AG09309 (cell line): ENCODE data around the gene RIMKLB.

Experiments
- DNase-seq: peaks from one replicate; pipeline ENCODE4 v3.0.0-alpha.2; 2010; ENCODE audit warnings: low read depth
- H3K4me3 ChIP-seq: 2 replicates; pipeline ENCODE4 v1.5.1; 2011; ENCODE audit warnings: mild to moderate bottlenecking, low read depth, low read length, moderate library complexity; ENCODE audit not compliant: control insufficient read depth
- TF ChIP-seq, protein P1 (sequence below): IDR thresholded peaks from 2 replicates; pipeline ENCODE4 v1.5.1; 2011; ENCODE audit warnings: mild to moderate bottlenecking, low read depth, low read length, inconsistent platforms; ENCODE audit not compliant: insufficient read depth, control insufficient read depth; ENCODE audit errors: missing control alignments

RIMKLB gene, protein sequence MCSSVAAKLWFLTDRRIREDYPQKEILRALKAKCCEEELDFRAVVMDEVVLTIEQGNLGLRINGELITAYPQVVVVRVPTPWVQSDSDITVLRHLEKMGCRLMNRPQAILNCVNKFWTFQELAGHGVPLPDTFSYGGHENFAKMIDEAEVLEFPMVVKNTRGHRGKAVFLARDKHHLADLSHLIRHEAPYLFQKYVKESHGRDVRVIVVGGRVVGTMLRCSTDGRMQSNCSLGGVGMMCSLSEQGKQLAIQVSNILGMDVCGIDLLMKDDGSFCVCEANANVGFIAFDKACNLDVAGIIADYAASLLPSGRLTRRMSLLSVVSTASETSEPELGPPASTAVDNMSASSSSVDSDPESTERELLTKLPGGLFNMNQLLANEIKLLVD

DNA sequence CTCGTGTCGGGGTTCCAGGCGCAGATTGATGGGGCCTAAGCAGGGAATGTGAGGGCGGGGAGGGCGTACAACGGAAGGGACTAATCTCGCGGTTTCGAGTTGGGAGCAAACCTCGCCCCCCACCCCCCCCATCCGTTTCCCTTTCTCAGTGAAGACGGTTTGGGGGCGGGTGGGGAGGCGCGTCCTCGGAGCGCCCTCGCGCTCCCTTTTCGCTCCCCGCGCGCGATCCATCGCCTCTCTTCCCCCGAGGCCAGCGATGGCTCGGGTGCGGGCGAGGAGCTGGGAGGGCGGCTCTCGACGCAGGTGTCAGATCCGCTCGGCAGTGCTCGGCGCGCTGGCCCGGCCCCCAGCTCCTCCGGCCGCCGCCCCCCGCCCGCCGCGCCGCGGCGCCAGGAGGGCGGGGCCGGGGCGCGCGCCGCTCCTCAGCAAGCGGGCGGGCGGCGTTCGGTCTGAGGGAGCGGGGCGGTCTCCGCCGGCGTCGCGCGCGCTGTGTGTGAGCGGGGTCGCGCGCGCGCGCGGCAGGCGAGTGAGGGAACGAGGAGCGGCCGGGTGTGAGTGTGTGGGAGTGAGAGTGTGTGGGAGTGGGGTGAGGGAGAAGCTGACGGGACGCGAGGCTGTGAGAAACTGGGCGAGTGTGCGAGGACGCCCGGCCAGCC is at the start of gene RIMKLB:
RIMKLB (plus strand) TSS at position 516 of the 656 bp plus-strand sequence. CDS start 15,876 bp downstream, outside the sequence.
- DNase-seq, result no peak
- peak within 1 kb of the TSS; percentile 67 for H3K4me3 ChIP-seq

DNA sequence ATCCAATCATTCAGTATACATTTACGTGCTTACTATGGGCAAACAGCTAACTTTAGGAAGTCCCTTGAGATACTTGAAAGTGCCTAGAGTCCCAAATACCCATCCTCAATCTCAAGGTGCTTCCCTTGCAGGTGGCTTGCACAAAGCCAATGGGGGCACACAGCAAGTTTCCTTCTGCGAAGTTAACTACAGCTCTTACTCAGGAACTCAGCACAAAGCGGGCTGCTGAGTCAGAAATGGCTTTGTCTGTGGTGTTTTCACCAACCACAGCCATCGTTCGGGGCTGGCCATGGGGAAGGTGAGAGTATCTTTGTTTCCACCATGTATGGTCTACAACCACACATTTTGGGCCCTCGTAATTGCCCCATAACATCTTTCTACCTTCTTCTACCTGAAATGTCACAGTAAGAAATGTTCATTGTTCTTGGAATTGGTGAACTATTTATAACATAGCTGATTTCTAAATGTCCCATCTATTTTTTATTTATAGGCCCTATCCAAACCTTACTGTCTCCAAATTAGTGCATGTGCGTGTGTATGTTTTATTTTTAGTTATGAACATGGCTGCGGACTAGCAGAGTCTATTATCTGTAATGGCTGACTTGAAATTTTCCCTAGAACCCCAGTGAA is 49.1 kb upstream of the RIMKLB start:
- TF ChIP-seq, protein P1, sequence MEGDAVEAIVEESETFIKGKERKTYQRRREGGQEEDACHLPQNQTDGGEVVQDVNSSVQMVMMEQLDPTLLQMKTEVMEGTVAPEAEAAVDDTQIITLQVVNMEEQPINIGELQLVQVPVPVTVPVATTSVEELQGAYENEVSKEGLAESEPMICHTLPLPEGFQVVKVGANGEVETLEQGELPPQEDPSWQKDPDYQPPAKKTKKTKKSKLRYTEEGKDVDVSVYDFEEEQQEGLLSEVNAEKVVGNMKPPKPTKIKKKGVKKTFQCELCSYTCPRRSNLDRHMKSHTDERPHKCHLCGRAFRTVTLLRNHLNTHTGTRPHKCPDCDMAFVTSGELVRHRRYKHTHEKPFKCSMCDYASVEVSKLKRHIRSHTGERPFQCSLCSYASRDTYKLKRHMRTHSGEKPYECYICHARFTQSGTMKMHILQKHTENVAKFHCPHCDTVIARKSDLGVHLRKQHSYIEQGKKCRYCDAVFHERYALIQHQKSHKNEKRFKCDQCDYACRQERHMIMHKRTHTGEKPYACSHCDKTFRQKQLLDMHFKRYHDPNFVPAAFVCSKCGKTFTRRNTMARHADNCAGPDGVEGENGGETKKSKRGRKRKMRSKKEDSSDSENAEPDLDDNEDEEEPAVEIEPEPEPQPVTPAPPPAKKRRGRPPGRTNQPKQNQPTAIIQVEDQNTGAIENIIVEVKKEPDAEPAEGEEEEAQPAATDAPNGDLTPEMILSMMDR, result no peak
- H3K4me3 ChIP-seq, result no peak overlapping the region

More for the DNA sequence above, at the start of gene RIMKLB:
- TF ChIP-seq, protein P1, result no peak

DNA sequence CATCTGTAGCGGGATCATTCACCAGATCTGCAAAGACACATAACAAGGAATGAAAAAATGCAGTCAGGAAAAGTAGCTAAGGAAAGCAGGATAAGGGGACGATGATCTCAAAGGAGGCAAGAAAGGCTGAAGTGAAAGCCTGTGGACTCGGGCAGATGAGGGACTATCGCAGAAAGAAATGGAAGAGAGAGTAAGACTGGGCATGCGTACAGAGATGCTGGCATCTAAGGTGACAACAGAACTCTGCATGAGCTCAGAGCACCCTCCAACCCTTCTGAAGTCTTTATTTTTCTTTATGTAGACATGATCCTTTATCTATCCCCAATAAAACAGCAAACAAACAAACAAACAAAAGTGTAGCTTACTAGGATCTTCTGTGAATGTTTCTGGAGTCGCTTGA is 42.4 kb upstream of the RIMKLB start:
- no peak for DNase-seq
- no peak overlapping the region for H3K4me3 ChIP-seq

More for the DNA sequence above, 49.1 kb upstream of the RIMKLB start:
- DNase-seq, result no peak

DNA sequence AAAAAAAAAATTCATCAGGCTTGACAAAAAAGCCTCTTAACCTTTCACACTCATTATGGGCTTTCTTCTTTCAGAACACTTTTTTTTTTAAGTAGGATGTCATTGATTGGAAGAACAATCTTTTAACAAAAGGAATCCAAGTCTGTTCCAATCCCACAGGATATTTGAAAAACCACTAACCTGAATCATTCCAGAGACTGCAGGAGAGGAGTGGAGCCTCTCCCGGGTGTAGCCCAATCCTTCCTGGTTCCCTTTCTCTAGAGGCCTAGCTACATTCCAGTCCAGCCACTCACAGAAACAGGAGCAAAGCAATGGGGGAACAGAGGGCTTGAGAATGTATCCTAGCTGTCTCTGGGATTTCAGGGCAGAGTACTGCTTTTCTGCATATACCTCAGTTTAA is 39.4 kb upstream of the RIMKLB start:
- TF ChIP-seq, protein P1, result no peak
- peak; percentile 79 for DNase-seq

More for the DNA sequence above, 42.4 kb upstream of the RIMKLB start:
- TF ChIP-seq, protein P1, result no peak

DNA sequence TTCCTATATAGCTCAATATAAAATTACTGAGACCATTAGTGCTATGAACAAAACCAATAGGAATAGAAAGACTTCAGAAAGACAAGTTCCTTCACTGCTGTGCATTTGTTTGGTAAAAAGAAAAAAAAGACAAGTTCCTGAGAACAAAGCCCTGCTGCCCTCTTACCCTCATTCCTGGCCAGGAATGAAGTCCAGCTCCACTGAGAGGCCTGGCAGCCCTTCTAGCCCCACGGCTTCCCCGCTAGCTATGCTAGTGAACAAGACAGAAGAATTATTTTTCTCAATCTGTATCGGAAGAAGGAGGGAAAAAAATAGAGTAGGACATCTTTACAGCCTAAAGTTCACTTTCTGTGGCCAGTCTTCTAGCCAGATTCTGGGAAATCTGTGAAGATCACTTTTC is 36.8 kb upstream of the RIMKLB start:
- H3K4me3 ChIP-seq, result peak overlapping the region; percentile 8
- TF ChIP-seq, protein P1, result no peak
- no peak for DNase-seq

More for the DNA sequence above, 39.4 kb upstream of the RIMKLB start:
- no peak overlapping the region for H3K4me3 ChIP-seq

DNA sequence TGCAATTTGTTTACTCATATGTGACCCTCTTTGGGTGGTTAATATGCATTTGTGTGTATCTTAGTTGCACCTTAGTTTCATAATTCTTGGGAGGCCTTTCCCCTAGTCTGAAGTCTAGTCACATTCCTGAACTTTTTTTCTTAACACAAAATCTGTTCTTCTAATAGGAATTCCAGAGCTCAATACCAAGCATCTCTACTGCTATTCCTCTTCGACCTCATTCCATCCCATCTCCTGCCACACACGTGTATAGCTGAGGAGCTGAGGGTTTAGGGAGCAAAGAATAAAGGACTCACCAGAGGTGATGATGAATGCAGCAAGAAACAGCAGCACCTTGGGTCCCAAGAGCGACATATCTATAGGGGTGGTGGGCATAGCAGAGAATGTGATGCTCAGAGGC is 36.0 kb upstream of the RIMKLB start:
- DNase-seq, result no peak
- peak overlapping the region; percentile 57 for H3K4me3 ChIP-seq
- TF ChIP-seq, protein P1, result no peak
